Kidney epithelial cell (primary cell): ENCODE data around the gene PDCD4. TPM values are rescaled to one million over a fixed set of nuclear protein-coding genes. Genes with fewer than 3 reads are reported as not detected.

Source experiments
- DNase-seq: peaks from one replicate; pipeline ENCODE4 v3.0.0-alpha.2; 2010; ENCODE audit warnings: low read depth
- H3K27me3 ChIP-seq: 2 replicates; pipeline ENCODE4 v1.6.0; 2011; ENCODE audit warnings: low read length; ENCODE audit not compliant: control insufficient read depth, insufficient read depth
- H3K36me3 ChIP-seq: 2 replicates; pipeline ENCODE4 v1.5.1; 2011; ENCODE audit warnings: low read length; ENCODE audit not compliant: control insufficient read depth, insufficient read depth
- H3K4me3 ChIP-seq: 2 replicates; pipeline ENCODE4 v1.5.1; 2011; ENCODE audit warnings: low read depth, mild to moderate bottlenecking, control low read depth, low read length
- total RNA-seq: library from RNA; depleted of rRNA; stranded (reverse); fragments of >200 nt; gene quantifications from 2 replicates; pipeline ENCODE4 v1.2.3, GENCODE V29; 2015
- TF ChIP-seq, protein P1 (sequence below): IDR thresholded peaks from 2 replicates; pipeline ENCODE4 v1.5.1; 2011; ENCODE audit warnings: mild to moderate bottlenecking, moderate library complexity, low read length, control low read depth, inconsistent platforms; ENCODE audit not compliant: insufficient read depth, poor library complexity, severe bottlenecking

Gene PDCD4
- 17.1 and 35.7 TPM in 2 replicates for total RNA-seq

DNA sequence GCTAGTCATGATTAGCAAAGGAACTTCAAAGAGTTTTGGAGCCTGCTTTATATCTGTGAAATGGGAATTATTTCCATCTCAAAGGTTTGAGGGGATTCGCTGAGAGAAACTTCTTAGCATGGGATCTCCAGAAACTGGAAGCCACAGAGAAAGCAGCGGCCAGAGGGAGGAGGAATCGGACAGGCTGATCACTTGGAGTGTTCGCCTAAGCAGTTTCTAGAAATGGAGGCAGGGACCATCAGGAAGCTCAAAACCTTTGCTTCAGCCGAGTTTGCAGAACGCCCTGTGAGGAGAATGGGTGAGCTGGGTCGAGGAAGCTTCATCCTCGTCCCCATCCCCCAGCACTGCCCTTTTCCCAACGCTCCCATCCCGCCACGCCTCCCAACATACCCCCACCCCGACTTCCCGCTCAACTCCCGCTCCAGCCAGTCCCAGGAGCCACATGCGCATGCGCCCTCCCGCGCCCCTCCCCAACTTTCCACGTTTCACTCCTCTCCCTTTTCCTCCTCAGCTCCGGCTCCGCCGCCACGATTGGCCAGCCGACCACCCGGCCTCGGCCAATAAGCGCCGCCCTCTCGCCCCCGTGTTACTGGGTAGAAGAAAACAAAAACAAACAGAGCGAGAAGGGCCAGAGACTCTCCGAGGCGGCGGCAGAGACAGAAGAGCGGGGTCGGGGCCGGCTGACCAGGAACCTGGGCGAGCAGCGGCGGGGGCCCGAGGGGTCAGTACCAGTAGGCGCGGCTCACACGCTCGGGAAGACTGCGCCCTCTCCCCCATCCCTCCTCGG, at the start of gene PDCD4:
TSS of gene PDCD4 (plus strand) at position 631 of the 787 bp plus-strand sequence. CDS start 4,100 bp downstream, outside the sequence.
- no peaks in the 10 kb centered on the region for H3K27me3 ChIP-seq
- peak; percentile 77 for DNase-seq
- H3K36me3 ChIP-seq = no peaks in the 10 kb centered on the region
- TF ChIP-seq, protein P1, sequence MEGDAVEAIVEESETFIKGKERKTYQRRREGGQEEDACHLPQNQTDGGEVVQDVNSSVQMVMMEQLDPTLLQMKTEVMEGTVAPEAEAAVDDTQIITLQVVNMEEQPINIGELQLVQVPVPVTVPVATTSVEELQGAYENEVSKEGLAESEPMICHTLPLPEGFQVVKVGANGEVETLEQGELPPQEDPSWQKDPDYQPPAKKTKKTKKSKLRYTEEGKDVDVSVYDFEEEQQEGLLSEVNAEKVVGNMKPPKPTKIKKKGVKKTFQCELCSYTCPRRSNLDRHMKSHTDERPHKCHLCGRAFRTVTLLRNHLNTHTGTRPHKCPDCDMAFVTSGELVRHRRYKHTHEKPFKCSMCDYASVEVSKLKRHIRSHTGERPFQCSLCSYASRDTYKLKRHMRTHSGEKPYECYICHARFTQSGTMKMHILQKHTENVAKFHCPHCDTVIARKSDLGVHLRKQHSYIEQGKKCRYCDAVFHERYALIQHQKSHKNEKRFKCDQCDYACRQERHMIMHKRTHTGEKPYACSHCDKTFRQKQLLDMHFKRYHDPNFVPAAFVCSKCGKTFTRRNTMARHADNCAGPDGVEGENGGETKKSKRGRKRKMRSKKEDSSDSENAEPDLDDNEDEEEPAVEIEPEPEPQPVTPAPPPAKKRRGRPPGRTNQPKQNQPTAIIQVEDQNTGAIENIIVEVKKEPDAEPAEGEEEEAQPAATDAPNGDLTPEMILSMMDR = no peak
- H3K4me3 ChIP-seq = peak within 1 kb of the TSS; percentile 79

DNA sequence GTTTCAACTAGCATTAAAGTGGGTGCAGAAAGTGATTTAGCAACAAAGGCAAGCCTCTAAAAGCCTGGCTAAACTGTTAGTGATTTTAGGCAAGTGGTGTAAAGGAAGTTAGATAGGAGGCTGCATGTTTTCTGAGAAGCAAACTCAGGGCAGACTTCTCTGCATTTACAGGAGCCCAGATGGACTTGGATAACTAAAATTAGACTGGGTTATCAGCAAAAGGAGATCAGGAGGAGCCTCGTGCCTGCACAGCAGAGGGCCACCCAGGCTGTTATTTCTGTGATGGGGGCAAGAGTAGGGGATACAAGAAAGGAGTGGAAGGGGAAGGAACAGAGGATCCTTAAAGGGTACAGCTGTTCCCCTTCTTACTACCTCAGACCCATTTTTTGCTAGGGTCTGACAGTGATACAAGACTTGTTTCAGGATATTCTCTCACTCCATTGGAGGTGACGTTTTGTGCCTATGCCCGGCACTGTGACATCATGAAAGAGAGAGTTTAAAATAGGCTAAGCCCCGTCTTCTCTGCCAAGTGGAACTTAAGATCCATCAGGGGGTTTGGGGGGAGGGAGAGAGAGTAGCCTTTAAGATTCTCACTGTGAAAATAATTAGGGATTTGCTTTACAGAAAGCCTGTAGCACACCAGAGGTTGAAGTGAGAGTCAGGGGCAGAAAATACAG, 49.6 kb upstream of the PDCD4 start:
- TF ChIP-seq, protein P1 = no peak
- Histone ChIP-seq H3K27me3 (no peaks in the 10 kb centered on the region), H3K4me3 (no peak overlapping the region), H3K36me3 (no peaks in the 10 kb centered on the region)
- DNase-seq = no peak

- no peaks in the 10 kb centered on the region for H3K36me3 ChIP-seq
- TF ChIP-seq, protein P1 = no peak
- no peaks in the 10 kb centered on the region for H3K27me3 ChIP-seq
- DNase-seq = no peak
- no peak overlapping the region for H3K4me3 ChIP-seq
These were observed 48.9 kb upstream of the PDCD4 start for GRCh38 chr10:110822712-110823311.

- TF ChIP-seq, protein P1 = no peak
- Histone ChIP-seq H3K4me3 (no peak overlapping the region), H3K36me3 (no peaks in the 10 kb centered on the region), H3K27me3 (no peaks in the 10 kb centered on the region)
- DNase-seq = no peak
These were observed 47.6 kb upstream of the PDCD4 start for GRCh38 chr10:110824152-110824441.

DNA sequence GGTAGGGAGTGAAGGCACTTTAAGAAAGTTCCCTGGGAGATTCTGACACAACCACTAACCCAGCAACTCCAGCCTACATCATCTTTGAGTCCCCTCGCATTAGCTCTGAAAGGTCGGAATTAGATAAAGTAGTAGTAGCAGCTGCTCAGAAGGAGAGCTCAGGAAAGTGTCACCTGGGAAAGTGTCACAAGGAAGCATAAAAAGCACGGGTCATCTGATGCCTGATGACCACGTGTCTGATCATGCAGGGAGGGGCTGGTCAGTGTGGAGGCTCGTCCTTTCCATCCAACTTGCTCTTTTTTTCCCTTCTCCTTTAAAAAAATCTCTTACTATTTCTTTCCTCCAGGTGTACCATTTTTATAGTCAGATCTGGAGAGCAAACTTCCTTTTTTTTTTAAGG, 47.1 kb upstream of the PDCD4 start:
- DNase-seq = no peak
- no peaks in the 10 kb centered on the region for H3K27me3 ChIP-seq
- TF ChIP-seq, protein P1 = no peak
- H3K36me3 ChIP-seq = no peaks in the 10 kb centered on the region
- H3K4me3 ChIP-seq = no peak overlapping the region
